ENCODE results near the gene SMPD2. TPM values are rescaled to one million over a fixed set of nuclear protein-coding genes. Genes with fewer than 3 reads are reported as not detected.

Gene SMPD2
- total RNA-seq, 1 experiment from 2014 or later: 19.9 TPM

GRCh38 chr6:109449795-109450673 is 9.5 kb downstream of the SMPD2 start:
- intact Hi-C loops (cut with micrococcal nuclease): no loop called here
- Mint-ChIP-seq H3K36me3 (ENCODE audit: insufficient read depth, unreplicated experiment) (peaks cover 26% of the 10 kb centered on the region), H3K27me3 (ENCODE audit: insufficient read depth, unreplicated experiment) (no peaks in the 10 kb centered on the region), H3K9me3 (ENCODE audit: unreplicated experiment) (no peaks in the 10 kb centered on the region), H3K4me3 (ENCODE audit: unreplicated experiment) (no peak overlapping the region), H3K4me1 (ENCODE audit: insufficient read depth, unreplicated experiment) (no peaks in the 10 kb centered on the region), H3K27ac (ENCODE audit: low read depth, unreplicated experiment) (no peak overlapping the region)
- BruUV-seq (replicated peaks): no TSS peak
- CTCF ChIA-PET: interaction anchor here (0.7 to 1.5 kb wide), 2 partner anchors 8 to 941 kb away, joined by 3 to 5 read pairs; partner anchors contain the start of genes PPIL6 and SMPD2
- TF ChIP-seq CTCF (IDR thresholded peaks at IDR 0.05; ENCODE audit: unreplicated experiment): no peak
- DNase-seq (ENCODE audit: unreplicated experiment): no peak
- POLR2A ChIA-PET: interaction anchor here (1.3 to 2.9 kb wide), 2 partner anchors 9 to 67 kb away, joined by 7 to 11 read pairs; partner anchors contain the start of genes CD164, PPIL6 and SMPD2

GRCh38 chr6:109450801-109451200 is 10.3 kb downstream of the SMPD2 start:
- ChIA-PET CTCF (interaction anchor here (0.6 to 1.5 kb wide), 3 partner anchors 9 to 940 kb away, joined by 3 to 5 read pairs (median 3); partner anchors contain the start of genes PPIL6 and SMPD2), POLR2A (interaction anchor here (1.3 to 2.9 kb wide), 2 partner anchors 10 to 67 kb away, joined by 7 to 11 read pairs; partner anchors contain the start of genes CD164, PPIL6 and SMPD2)
- Mint-ChIP-seq H3K9me3 (ENCODE audit: unreplicated experiment) (no peaks in the 10 kb centered on the region), H3K27me3 (ENCODE audit: insufficient read depth, unreplicated experiment) (no peaks in the 10 kb centered on the region), H3K27ac (ENCODE audit: low read depth, unreplicated experiment) (no peak overlapping the region), H3K4me3 (ENCODE audit: unreplicated experiment) (no peak overlapping the region), H3K4me1 (ENCODE audit: insufficient read depth, unreplicated experiment) (no peaks in the 10 kb centered on the region), H3K36me3 (ENCODE audit: insufficient read depth, unreplicated experiment) (peaks cover 20% of the 10 kb centered on the region)
- DNase-seq (ENCODE audit: unreplicated experiment): no peak
- no TSS peak for BruUV-seq (replicated peaks)
- TF ChIP-seq CTCF (IDR thresholded peaks at IDR 0.05; ENCODE audit: unreplicated experiment): no peak
- intact Hi-C loops (cut with micrococcal nuclease): no loop called here

- H3K9me3 Mint-ChIP-seq (ENCODE audit: unreplicated experiment): no peaks in the 10 kb centered on the region
- no peak for DNase-seq (ENCODE audit: unreplicated experiment)
- H3K27ac Mint-ChIP-seq (ENCODE audit: low read depth, unreplicated experiment): no peak overlapping the region
- POLR2A ChIA-PET: interaction anchor here (0.9 to 1.3 kb wide), 2 partner anchors 8 to 11 kb away, joined by 3 to 7 read pairs; partner anchors contain the start of genes PPIL6 and SMPD2
- no peak for TF ChIP-seq CTCF (IDR thresholded peaks at IDR 0.05; ENCODE audit: unreplicated experiment)
- CTCF ChIA-PET: interaction anchor here (0.6 kb wide), 1 partner anchor 12 kb away, joined by 3 read pairs; no protein-coding TSS in a partner anchor
- no peak overlapping the region for H3K4me3 Mint-ChIP-seq (ENCODE audit: unreplicated experiment)
- peaks cover 19% of the 10 kb centered on the region for H3K36me3 Mint-ChIP-seq (ENCODE audit: insufficient read depth, unreplicated experiment)
- intact Hi-C loops (cut with micrococcal nuclease): no loop called here
- H3K27me3 Mint-ChIP-seq (ENCODE audit: insufficient read depth, unreplicated experiment): no peaks in the 10 kb centered on the region
- no TSS peak for BruUV-seq (replicated peaks)
- no peaks in the 10 kb centered on the region for H3K4me1 Mint-ChIP-seq (ENCODE audit: insufficient read depth, unreplicated experiment)
Measured at GRCh38 chr6:109451376-109451775, 10.9 kb downstream of the SMPD2 start.

GRCh38 chr6:109452181-109452580 is 11.7 kb downstream of the SMPD2 start:
- TF ChIP-seq CTCF (IDR thresholded peaks at IDR 0.05; ENCODE audit: unreplicated experiment): no peak
- Mint-ChIP-seq H3K4me3 (ENCODE audit: unreplicated experiment) (no peak overlapping the region), H3K4me1 (ENCODE audit: insufficient read depth, unreplicated experiment) (peaks cover 7% of the 10 kb centered on the region), H3K27me3 (ENCODE audit: insufficient read depth, unreplicated experiment) (no peaks in the 10 kb centered on the region), H3K9me3 (ENCODE audit: unreplicated experiment) (no peaks in the 10 kb centered on the region), H3K36me3 (ENCODE audit: insufficient read depth, unreplicated experiment) (peaks cover 14% of the 10 kb centered on the region), H3K27ac (ENCODE audit: low read depth, unreplicated experiment) (no peak overlapping the region)
- BruUV-seq (replicated peaks): no TSS peak
- DNase-seq (ENCODE audit: unreplicated experiment): no peak
- ChIA-PET CTCF (no interaction called here), POLR2A (interaction anchor here (0.9 kb wide), 1 partner anchor 9 kb away, joined by 3 read pairs; no protein-coding TSS in a partner anchor)
- intact Hi-C loops (cut with micrococcal nuclease): no loop called here
